ENCODE measurements around the gene HOXB8. TPM values are rescaled to one million over a fixed set of nuclear protein-coding genes. Genes with fewer than 3 reads are reported as not detected.

Gene HOXB8
- total RNA-seq, 2 donors from 2014 or later: 0.09 to 0.97 TPM

DNA sequence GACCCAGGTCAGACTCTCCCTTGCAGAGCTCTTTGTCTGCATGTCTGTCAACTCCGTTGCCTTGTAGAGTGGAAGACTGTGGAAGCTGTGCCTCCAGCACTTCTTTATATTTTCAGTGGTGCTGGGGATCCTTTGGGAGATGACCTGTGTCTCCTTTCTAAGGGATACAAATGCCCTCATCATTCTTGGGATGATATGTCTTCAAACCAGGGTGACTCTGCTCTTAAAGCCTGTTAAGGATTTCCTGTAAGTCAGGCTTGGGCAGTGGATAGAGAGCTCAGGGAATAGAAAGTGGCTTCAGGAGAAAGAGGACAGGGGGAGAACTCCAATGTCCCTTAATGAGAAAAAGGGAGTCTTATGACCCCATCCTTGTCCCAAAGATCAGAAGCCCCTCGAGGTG lies 26.6 kb downstream of the HOXB8 start:
- Histone ChIP-seq H3K36me3 (no peaks in the 10 kb centered on the region), H3K4me1 (replicated peaks) (peaks cover 4% of the 10 kb centered on the region), H3K9me3 (no peaks in the 10 kb centered on the region), H3K4me3 (no peak overlapping the region), H3K27me3 (replicated peaks; ENCODE audit: insufficient read depth) (peaks cover 24% of the 10 kb centered on the region), H3K27ac (no peak overlapping the region)
- TF ChIP-seq POLR2A (IDR thresholded peaks at IDR 0.05) (no peak), POLR2AphosphoS5 (IDR thresholded peaks at IDR 0.05) (no peak)
- TF ChIP-seq, protein P1, sequence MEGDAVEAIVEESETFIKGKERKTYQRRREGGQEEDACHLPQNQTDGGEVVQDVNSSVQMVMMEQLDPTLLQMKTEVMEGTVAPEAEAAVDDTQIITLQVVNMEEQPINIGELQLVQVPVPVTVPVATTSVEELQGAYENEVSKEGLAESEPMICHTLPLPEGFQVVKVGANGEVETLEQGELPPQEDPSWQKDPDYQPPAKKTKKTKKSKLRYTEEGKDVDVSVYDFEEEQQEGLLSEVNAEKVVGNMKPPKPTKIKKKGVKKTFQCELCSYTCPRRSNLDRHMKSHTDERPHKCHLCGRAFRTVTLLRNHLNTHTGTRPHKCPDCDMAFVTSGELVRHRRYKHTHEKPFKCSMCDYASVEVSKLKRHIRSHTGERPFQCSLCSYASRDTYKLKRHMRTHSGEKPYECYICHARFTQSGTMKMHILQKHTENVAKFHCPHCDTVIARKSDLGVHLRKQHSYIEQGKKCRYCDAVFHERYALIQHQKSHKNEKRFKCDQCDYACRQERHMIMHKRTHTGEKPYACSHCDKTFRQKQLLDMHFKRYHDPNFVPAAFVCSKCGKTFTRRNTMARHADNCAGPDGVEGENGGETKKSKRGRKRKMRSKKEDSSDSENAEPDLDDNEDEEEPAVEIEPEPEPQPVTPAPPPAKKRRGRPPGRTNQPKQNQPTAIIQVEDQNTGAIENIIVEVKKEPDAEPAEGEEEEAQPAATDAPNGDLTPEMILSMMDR (IDR thresholded peaks at IDR 0.05): no peak
- 50% methylated on average over 2 of the region's 2 CpGs for whole genome bisulfite sequencing
- DNase-seq (ENCODE audit: low spot score): no peak
- intact Hi-C loops (cut with DNase I): no loop called here

DNA sequence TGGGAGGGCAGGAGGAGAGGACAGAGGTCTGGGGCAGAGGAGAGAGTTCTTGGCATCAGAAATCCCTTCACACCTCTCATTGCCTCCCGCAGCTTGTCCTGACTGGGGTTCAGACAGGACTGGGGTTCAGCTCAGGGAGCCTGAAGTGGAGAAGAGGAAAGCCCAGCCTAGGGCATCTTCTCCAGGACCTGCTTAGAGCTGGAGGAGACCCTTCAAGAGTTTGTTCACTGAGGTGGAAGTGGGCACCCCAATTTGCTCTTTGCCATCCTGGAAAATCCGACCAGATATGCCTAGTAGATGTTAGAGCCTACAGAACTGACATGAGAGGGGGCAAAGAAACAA lies 27.0 kb downstream of the HOXB8 start:
- Histone ChIP-seq H3K4me1 (replicated peaks) (peaks cover 4% of the 10 kb centered on the region), H3K36me3 (no peaks in the 10 kb centered on the region), H3K27ac (no peak overlapping the region), H3K9me3 (no peaks in the 10 kb centered on the region), H3K4me3 (no peak overlapping the region), H3K27me3 (replicated peaks; ENCODE audit: insufficient read depth) (peaks cover 21% of the 10 kb centered on the region)
- DNase-seq (ENCODE audit: low spot score): no peak
- intact Hi-C loops (cut with DNase I): no loop called here
- TF ChIP-seq POLR2A (IDR thresholded peaks at IDR 0.05): no peak
- TF ChIP-seq, protein P1 (IDR thresholded peaks at IDR 0.05): no peak
- no peak for TF ChIP-seq POLR2AphosphoS5 (IDR thresholded peaks at IDR 0.05)
- WGBS: 48% methylated on average over 2 of the region's 2 CpGs

DNA sequence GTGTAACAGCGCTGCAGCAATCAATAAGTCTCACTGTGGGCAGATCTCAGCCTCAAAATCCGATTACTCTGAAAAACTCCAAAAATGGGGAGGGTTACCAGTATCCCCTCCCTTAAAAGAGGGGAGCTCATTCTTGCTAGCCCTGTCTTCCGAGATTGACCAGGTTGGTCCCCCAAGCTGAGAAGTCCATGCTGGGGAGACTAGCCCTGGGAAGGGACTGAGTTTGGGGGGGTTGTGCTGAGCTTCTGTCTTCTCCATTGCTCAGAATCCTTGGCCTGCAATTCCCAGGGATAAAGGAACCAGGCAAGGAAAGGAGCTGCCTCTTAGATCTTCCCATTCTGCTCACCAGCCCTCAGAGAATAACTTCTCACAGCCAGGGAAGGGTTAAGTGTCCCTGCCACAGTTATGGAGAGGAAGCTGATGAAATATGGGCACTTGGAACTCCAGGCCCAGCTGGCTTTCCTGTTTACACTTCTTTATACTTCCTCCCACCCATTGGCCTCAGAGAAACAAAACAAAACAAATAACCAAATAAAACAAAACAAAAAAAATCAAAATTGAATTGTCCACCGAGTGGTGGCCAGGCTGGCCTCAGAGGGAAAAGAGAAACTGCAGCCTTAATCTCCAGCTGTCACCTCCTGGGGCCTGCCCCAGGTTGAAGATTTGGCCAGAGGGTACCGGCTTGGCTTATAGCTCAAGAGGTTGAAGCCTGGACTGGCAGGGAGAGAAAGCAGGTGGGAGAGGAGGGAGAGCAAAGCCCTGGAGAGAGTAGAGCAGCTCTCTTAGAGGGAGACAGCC lies 27.6 kb downstream of the HOXB8 start:
- peaks cover 22% of the 10 kb centered on the region for H3K27me3 ChIP-seq (replicated peaks; ENCODE audit: insufficient read depth)
- peaks cover 4% of the 10 kb centered on the region for H3K4me1 ChIP-seq (replicated peaks)
- DNase-seq (ENCODE audit: low spot score): no peak
- 58% methylated on average over 5 of the region's 5 CpGs for WGBS
- no peaks in the 10 kb centered on the region for H3K9me3 ChIP-seq
- TF ChIP-seq POLR2AphosphoS5 (IDR thresholded peaks at IDR 0.05) (no peak), POLR2A (IDR thresholded peaks at IDR 0.05) (no peak)
- TF ChIP-seq, protein P1 (IDR thresholded peaks at IDR 0.05): no peak
- intact Hi-C loops (cut with DNase I): no loop called here
- no peak overlapping the region for H3K27ac ChIP-seq
- H3K36me3 ChIP-seq: no peaks in the 10 kb centered on the region
- no peak overlapping the region for H3K4me3 ChIP-seq

DNA sequence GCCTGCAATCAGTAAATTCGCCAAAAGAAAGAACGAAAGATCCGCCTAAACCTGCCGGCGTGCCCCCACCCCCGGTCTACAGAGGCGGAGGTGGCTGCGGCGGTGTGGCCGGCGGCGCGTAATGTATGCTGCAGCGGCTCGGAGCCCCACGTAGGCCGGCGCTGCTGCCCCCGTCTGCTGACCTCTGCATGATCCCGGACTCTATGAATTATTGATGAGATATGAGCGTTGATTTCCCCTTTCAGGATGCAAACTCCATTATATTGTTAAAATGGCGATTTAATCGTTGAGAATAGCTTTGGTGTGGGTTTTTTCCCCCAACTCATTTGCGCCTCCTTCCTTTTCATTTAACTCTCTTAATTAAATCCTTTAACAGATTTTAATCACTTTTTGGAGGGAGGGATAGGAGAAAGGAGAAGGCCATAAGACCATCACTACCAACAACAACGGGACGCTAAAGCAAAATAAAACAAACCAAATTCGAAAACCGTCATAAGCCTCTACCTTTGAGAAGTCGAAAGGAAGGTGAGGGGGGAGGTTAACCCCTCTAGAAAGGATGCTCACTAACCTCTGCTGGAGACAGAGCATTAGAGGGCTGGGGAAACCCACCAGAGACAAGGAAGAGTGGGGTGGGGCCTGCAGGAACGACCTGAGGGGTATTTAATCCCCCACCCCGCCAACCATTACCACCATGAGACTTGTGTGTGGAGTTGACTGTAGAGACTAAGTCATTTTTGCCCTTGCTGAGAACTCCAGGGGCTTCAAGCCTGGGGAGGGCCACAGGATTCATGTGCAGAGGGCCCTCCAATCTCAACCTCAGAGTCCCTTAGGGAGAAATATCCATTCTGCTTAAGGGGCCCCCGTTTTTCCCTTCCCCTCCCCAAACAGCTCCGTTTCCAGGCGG lies 28.5 kb downstream of the HOXB8 start:
- Histone ChIP-seq H3K9me3 (no peaks in the 10 kb centered on the region), H3K4me1 (replicated peaks) (peaks cover 4% of the 10 kb centered on the region), H3K27me3 (replicated peaks; ENCODE audit: insufficient read depth) (peaks cover 27% of the 10 kb centered on the region), H3K27ac (no peak overlapping the region), H3K4me3 (no peak overlapping the region), H3K36me3 (no peaks in the 10 kb centered on the region)
- 35% methylated on average over 34 of the region's 34 CpGs for WGBS
- TF ChIP-seq, protein P1 (IDR thresholded peaks at IDR 0.05): no peak
- TF ChIP-seq POLR2AphosphoS5 (IDR thresholded peaks at IDR 0.05): no peak
- no peak for TF ChIP-seq POLR2A (IDR thresholded peaks at IDR 0.05)
- DNase-seq (ENCODE audit: low spot score): no peak
- intact Hi-C loops (cut with DNase I): no loop called here

Measured in prostate gland (tissue), 2 donors.